GM13976 (cell line): Measurements from ENCODE around the gene COG5.

Experiments
- DNase-seq: peaks from one replicate; pipeline ENCODE4 v3.0.0; 2012; ENCODE audit warnings: low spot score
- CTCF ChIP-seq: IDR thresholded peaks from 2 replicates; pipeline ENCODE4 v1.5.1; 2012; ENCODE audit warnings: borderline replicate concordance, mild to moderate bottlenecking; ENCODE audit not compliant: insufficient read depth; ENCODE audit errors: extremely low read depth, missing control alignments, control extremely low read depth
- in situ Hi-C: fragments of 300-500 bp; cut with MboI; formaldehyde crosslinking; loops from one replicate; pipeline ENCODE4 v1.12.0; 2022; ENCODE audit warnings: low sequenced_read_pairs, mixed read lengths, inconsistent platforms; ENCODE audit not compliant: unreplicated experiment

Gene COG5

GRCh38 chr7:107593025-107593410 is 29.3 kb upstream of the COG5 start:
- TF ChIP-seq CTCF = no peak
- no peak for DNase-seq
- in situ Hi-C loops = no loop called here

- in situ Hi-C loops = no loop called here
- no peak for DNase-seq
- TF ChIP-seq CTCF = no peak
These were observed 28.8 kb upstream of the COG5 start for GRCh38 chr7:107592361-107593024.

- no peak for TF ChIP-seq CTCF
- in situ Hi-C loops = no loop called here
- DNase-seq = no peak
These were observed 27.7 kb upstream of the COG5 start for GRCh38 chr7:107591421-107591820.

- in situ Hi-C loops = no loop called here
- no peak for TF ChIP-seq CTCF
- DNase-seq = no peak
These were observed 24.9 kb upstream of the COG5 start for GRCh38 chr7:107588529-107589130.

- no peak for TF ChIP-seq CTCF
- no peak for DNase-seq
- in situ Hi-C loops = no loop called here
These were observed 21.0 kb upstream of the COG5 start for GRCh38 chr7:107584716-107585115.

GRCh38 chr7:107582875-107583274 is 19.2 kb upstream of the COG5 start:
- DNase-seq = no peak
- no peak for TF ChIP-seq CTCF
- in situ Hi-C loops = no loop called here
